GM21447 (cell line): Measurements from ENCODE around the gene APLP2.

Experiments used
- ATAC-seq: cut with Tn5 transposase; IDR thresholded peaks from one replicate; pipeline ENCODE4 v1.9.1; 2021; ENCODE audit not compliant: unreplicated experiment

The APLP2 gene

GRCh38 chr11:130144141-130144540 lies 74.4 kb downstream of the APLP2 start:
- no peak for ATAC-seq

GRCh38 chr11:130144861-130145281 lies 75.2 kb downstream of the APLP2 start:
- ATAC-seq = no peak

GRCh38 chr11:130145311-130145812 lies 75.7 kb downstream of the APLP2 start:
- ATAC-seq = no peak

GRCh38 chr11:130145975-130146776 lies 76.5 kb downstream of the APLP2 start:
- no peak for ATAC-seq

GRCh38 chr11:130146796-130147195 lies 77.1 kb downstream of the APLP2 start:
- ATAC-seq = no peak

GRCh38 chr11:130148796-130149326 lies 79.2 kb downstream of the APLP2 start:
- no peak for ATAC-seq

DNA sequence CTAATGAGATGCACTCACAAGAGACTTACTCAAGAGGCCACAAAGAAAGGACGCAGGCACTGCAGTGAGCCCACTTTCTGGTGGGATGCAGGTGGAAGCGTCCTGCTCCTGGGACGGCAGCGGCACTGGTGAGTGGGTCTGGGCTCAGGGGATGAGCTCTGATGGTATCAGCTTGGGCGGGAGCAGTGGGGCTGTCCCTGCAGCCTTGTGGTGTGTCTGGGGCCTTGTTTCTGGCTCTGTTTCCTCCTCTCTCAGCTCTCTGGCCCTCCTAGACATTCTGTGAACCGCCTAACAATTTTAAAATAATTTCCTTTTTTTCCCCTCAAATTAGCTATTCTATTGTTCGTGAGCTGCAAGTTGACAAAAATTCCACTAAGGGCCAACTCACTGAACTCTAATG lies 81.1 kb downstream of the APLP2 start:
- ATAC-seq = no peak

GRCh38 chr11:130151196-130151595 lies 81.5 kb downstream of the APLP2 start:
- no peak for ATAC-seq

- ATAC-seq = no peak
Measured at GRCh38 chr11:130156108-130157022, 86.7 kb downstream of the APLP2 start.

- ATAC-seq = no peak
Measured at GRCh38 chr11:130157101-130157500, 87.4 kb downstream of the APLP2 start.

GRCh38 chr11:130157840-130158239 lies 88.1 kb downstream of the APLP2 start:
- ATAC-seq = no peak

GRCh38 chr11:130159139-130159538 lies 89.4 kb downstream of the APLP2 start:
- no peak for ATAC-seq

GRCh38 chr11:130159657-130160497 lies 90.2 kb downstream of the APLP2 start, which contains the start of gene ST14:
TSS of gene ST14 (plus strand) at chr11:130159782. CDS start at chr11:130159980, 198 bp downstream.
- no peak for ATAC-seq

- no peak for ATAC-seq
Measured at GRCh38 chr11:130160498-130161155, 90.9 kb downstream of the APLP2 start.

GRCh38 chr11:130161441-130162145 lies 91.9 kb downstream of the APLP2 start:
- no peak for ATAC-seq

DNA sequence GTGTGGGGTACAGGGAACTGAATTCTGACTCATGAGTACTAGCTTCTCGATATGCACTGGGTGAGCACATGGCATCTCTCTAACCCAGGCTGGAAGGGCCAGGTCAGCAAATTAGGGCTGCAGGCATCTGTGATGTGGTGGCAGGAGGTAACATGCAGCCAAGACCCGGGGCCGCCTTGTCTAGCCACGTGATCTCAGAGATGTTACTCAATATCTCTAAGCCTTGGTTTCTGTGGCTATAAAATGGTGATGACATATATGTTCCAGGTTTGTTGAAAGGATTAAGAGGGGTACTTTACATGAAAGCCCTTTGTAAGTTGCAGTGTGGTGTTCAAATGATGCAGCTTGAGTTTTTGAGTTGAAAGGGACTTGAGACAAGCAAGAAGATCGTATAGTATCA lies 93.0 kb downstream of the APLP2 start:
- no peak for ATAC-seq

DNA sequence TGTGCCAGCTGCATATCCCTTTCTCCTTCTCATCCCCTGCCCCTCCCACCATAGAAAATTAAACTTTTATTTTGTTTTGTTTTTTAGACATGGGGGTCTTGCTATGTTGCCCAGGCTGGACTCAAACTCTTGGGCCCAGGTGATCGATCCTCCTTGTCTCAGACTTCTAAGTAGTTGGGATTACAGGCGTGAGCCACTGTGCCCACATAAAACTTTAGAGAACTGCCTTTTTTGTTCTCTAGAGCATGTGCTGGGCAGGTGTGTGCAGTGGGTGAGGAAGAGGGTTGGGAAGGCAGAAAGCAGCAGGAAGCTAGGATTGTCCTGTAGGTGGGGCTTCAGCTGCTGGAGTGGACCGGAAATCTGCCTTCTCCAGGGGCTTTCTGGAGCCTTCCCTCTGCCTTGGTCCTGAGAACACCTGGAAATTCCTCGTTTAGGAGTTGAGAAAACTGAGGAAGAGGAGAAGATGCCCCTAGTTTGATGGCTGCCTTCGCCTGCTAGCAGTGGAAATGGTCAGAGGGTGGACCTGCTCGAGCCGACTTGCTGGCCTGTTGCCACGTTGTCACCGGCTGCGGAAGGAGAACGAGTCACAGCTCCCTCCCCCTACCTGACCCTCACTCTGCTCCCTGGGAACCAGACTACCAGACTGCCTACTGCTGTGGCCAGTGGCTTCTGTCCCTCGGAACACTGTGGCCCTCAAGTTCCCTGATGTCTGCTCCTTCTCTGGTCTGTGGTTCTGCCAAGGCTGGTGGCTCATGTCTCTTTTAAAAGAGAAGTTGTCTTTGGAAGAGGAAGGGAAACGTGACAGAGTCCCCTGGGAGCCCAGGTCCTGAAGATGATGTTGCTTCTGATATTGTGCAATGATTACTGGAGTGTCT lies 93.9 kb downstream of the APLP2 start:
- no peak for ATAC-seq

DNA sequence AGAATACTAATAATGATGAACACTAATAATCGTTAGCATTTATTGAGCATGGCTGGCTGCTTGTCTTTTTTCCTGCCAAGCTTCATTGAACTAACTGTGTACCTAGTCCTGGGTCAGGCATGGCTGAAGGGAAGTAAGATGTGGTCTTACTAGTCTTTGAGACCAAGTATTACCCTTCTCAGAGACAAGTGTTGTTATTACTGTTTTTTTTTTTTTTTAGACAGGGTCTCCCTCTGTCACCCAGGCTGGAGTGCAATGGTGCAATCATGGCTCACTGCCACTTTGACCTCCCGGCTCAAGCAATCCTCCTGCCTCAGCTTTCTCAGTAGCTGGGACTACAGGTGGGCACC lies 94.5 kb downstream of the APLP2 start:
- ATAC-seq = no peak
